Kidney (tissue), 14 donors: ENCODE results near the gene MAGOH. TPM values are rescaled to one million over a fixed set of nuclear protein-coding genes. Genes with fewer than 3 reads are reported as not detected.

Source experiments
- DNase-seq, 5 donors: peaks; one replicate each; pipeline ENCODE4 v3.0.0-alpha.2; 2013 to 2020
- FAIRE-seq: peaks from 2 replicates; lab custom pipeline; 2012; peaks lifted over from hg19 to GRCh38; lab: Jason Lieb, UNC
- H3K27ac ChIP-seq, 2 donors: one replicate each; pipeline ENCODE4 v1.7.0; 2013; ENCODE audit warnings: low read depth in 2 of 2, low read length in 2 of 2, inconsistent platforms in 1 of 2
- H3K27me3 ChIP-seq: one replicate; pipeline ENCODE4 v1.7.1; 2013; ENCODE audit warnings: low read length, inconsistent platforms; ENCODE audit not compliant: control insufficient read depth, insufficient read depth
- H3K36me3 ChIP-seq, 3 donors: one replicate each; pipeline versions ENCODE4 v1.7.0 to v1.7.1; 2013; ENCODE audit warnings: low read length in 3 of 3, control low read depth in 1 of 3, inconsistent platforms in 1 of 3; ENCODE audit not compliant: insufficient read depth in 3 of 3, control insufficient read depth in 2 of 3
- H3K4me1 ChIP-seq, 3 donors: one replicate each; pipeline versions ENCODE4 v1.7.0 to v1.7.1; 2013; ENCODE audit warnings: low read length in 3 of 3, inconsistent platforms in 1 of 3, low read depth in 1 of 3; ENCODE audit not compliant: control insufficient read depth in 2 of 3, insufficient read depth in 2 of 3
- H3K4me3 ChIP-seq, 3 donors: one replicate each; pipeline versions ENCODE4 v1.7.0 to v1.8.1; 2013; ENCODE audit warnings: low read length in 3 of 3, control low read depth in 1 of 3, inconsistent platforms in 1 of 3
- H3K9ac ChIP-seq, 3 donors: one replicate each; pipeline versions ENCODE4 v1.7.0 to v1.7.1; 2013; ENCODE audit warnings: low read length in 3 of 3, control low read depth in 1 of 3, inconsistent platforms in 1 of 3
- H3K9me3 ChIP-seq, 3 donors: one replicate each; pipeline versions ENCODE4 v1.7.0 to v1.7.1; 2013; ENCODE audit warnings: low read length in 3 of 3, control low read depth in 1 of 3, inconsistent platforms in 1 of 3; ENCODE audit not compliant: control insufficient read depth in 2 of 3, insufficient read depth in 1 of 3
- intact Hi-C: fragments of 100-400 bp; cut with DNase I; formaldehyde crosslinking; loops from one replicate; pipeline ENCODE4 v1.11.1; 2022
- polyA plus RNA-seq: library from polyadenylated mRNA; stranded (reverse); fragments of 350-450 nt; fragmentation: Illumina TruSeq; extraction: RNeasy Lipid Tissue Mini Kit (QIAGEN cat#74804); gene quantifications from one replicate; pipeline ENCODE4 v1.2.3, GENCODE V29; 2014; ENCODE audit warnings: low read depth, low replicate concordance; ENCODE audit not compliant: insufficient read depth
- total RNA-seq: library from RNA; stranded (reverse); fragmentation: NEBNext Ultra II Directional; extraction: Animal tissue kit (Norgen Biotek cat#: 25700); gene quantifications from one replicate; pipeline ENCODE4 v1.2.1, GENCODE V29; 2021
- TF ChIP-seq, protein P1 (sequence below): IDR thresholded peaks from 3 replicates; pipeline ENCODE4 v1.5.1; 2012; ENCODE audit warnings: mild to moderate bottlenecking, moderate library complexity, borderline replicate concordance; ENCODE audit not compliant: insufficient read depth; ENCODE audit errors: extremely low read depth
- donor health status: control.
- donor health status: control.
- donor health status: control.
- donor health status: control.
- donor health status: control.
- donor health status: DM: yes; HTN: yes; CAD: no.
- donor health status: Normal renal cell carcinoma (clear cell type).

MAGOH gene
- total and polyA plus RNA-seq, 2 donors from 2014 or later: 39.4 to 64.6 TPM

DNA sequence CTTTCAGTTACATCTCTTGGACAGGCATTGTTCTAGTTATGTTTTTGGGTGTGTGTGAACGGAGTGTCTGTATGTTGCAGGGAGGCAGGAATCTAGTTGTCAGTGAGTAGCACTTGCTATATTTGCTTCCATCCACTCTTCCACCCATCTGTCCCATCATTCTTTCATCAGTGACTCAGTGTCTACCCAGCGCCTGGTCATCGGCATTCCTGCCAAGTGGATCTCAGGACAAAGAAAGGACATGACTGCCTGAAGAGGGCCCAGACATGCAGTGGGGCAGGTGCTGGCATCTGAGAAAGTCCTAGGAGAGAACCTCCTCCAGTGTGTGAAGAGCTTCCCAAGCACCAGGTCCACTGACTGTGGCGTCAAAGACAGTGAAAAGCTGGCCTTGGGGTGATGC, 27.3 kb upstream of the MAGOH start:
- FAIRE-seq (no peak), DNase-seq (no peak)
- Histone ChIP-seq H3K4me1 (no peaks in the 10 kb centered on the region), H3K9ac (no peak overlapping the region), H3K36me3 (no peaks in the 10 kb centered on the region), H3K4me3 (no peak overlapping the region), H3K27me3 (no peaks in the 10 kb centered on the region), H3K27ac (no peak overlapping the region), H3K9me3 (no peaks in the 10 kb centered on the region)
- TF ChIP-seq, protein P1, sequence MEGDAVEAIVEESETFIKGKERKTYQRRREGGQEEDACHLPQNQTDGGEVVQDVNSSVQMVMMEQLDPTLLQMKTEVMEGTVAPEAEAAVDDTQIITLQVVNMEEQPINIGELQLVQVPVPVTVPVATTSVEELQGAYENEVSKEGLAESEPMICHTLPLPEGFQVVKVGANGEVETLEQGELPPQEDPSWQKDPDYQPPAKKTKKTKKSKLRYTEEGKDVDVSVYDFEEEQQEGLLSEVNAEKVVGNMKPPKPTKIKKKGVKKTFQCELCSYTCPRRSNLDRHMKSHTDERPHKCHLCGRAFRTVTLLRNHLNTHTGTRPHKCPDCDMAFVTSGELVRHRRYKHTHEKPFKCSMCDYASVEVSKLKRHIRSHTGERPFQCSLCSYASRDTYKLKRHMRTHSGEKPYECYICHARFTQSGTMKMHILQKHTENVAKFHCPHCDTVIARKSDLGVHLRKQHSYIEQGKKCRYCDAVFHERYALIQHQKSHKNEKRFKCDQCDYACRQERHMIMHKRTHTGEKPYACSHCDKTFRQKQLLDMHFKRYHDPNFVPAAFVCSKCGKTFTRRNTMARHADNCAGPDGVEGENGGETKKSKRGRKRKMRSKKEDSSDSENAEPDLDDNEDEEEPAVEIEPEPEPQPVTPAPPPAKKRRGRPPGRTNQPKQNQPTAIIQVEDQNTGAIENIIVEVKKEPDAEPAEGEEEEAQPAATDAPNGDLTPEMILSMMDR: no peak
- intact Hi-C loops: no loop called here

GRCh38 chr1:53264048-53264447, 25.7 kb upstream of the MAGOH start:
- Histone ChIP-seq H3K9ac (no peak overlapping the region), H3K4me3 (no peak overlapping the region), H3K4me1 (no peaks in the 10 kb centered on the region), H3K27me3 (no peaks in the 10 kb centered on the region), H3K27ac (no peak overlapping the region), H3K9me3 (no peaks in the 10 kb centered on the region), H3K36me3 (no peaks in the 10 kb centered on the region)
- intact Hi-C loops: no loop called here
- TF ChIP-seq, protein P1: no peak
- FAIRE-seq (no peak), DNase-seq (peak in 1 of 5 donors; percentile 59)

GRCh38 chr1:53262000-53262399, 23.7 kb upstream of the MAGOH start:
- no peak overlapping the region for H3K4me3 ChIP-seq
- H3K9me3 ChIP-seq: no peaks in the 10 kb centered on the region
- no peak overlapping the region for H3K9ac ChIP-seq
- H3K27ac ChIP-seq: no peak overlapping the region
- no peaks in the 10 kb centered on the region for H3K4me1 ChIP-seq
- TF ChIP-seq, protein P1: no peak
- no peaks in the 10 kb centered on the region for H3K27me3 ChIP-seq
- FAIRE-seq (no peak), DNase-seq (no peak)
- H3K36me3 ChIP-seq: no peaks in the 10 kb centered on the region
- intact Hi-C loops: no loop called here

GRCh38 chr1:53260631-53261247, 22.4 kb upstream of the MAGOH start:
- Histone ChIP-seq H3K9me3 (no peaks in the 10 kb centered on the region), H3K27ac (no peak overlapping the region), H3K9ac (no peak overlapping the region), H3K4me3 (no peak overlapping the region), H3K27me3 (no peaks in the 10 kb centered on the region), H3K4me1 (no peaks in the 10 kb centered on the region), H3K36me3 (no peaks in the 10 kb centered on the region)
- FAIRE-seq: no peak
- intact Hi-C loops: no loop called here
- DNase-seq: no peak
- TF ChIP-seq, protein P1: no peak
